ENCODE data around the gene TENM4. TPM values are rescaled to one million over a fixed set of nuclear protein-coding genes. Genes with fewer than 3 reads are reported as not detected.

The TENM4 gene
- polyA plus RNA-seq, 4 donors: 19.1 to 29.5 (median 22.3) TPM

DNA sequence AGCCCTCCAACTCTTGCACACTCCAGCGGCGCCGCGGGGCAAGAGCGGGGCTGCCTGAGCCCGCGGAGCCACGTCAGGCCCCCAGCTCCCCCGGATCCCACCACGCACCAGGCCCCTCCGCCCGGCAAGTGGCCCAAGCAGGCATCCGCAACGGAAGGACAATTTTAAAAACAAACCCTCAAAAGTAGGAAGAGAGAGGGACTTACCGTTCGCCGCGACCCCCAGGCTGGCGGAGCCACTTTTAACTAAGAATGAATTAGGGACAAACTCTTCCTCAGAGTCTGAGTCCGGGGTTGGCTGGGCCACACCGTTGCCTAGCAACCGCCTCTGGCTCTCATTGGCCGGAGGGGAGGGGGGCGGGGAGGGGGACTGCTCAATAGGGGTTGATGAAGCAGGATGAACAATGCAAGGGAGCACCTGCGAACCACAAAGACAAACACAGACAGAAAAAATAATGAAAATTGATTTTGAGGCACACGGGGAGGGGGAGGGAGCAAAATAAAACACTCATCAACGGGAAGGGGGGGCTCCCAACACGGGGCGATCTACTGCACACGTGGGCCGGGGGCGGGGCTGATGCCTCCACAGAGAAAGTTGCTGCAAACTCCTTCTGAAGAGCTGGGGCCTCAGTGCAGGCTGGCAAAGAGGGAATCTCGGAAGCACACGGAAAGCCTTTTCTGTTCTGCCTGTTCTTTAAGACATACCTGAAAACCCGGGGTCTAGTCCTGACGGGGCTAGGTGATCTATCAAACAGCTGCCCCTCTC lies 478.7 kb downstream of the TENM4 start:
- peak in 2 of 4 donors; percentile 76 to 80 for DNase-seq (ENCODE audit: low read depth in 4 of 4, low spot score in 2 of 4)

DNA sequence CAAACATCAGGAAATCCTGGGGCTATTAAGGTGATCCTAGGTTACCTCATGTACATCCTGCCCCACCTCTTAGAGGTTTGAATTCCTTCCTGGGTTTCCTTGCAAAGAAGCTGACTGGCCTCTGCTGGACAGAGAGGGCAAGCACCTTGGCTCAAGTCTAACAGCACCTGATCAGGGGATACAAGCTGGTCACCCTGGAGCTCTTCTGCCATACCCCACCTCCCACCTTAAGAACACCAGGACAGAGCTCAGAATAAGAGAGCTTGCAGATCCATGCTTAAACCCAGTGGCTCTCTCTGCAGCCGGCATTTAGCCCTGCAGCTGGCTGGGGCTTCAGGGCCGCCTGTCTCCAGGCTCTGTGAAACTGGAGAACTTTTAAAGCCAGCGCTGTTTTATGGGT lies 479.6 kb downstream of the TENM4 start:
- no peak for DNase-seq (ENCODE audit: low read depth in 4 of 4, low spot score in 2 of 4)

DNA sequence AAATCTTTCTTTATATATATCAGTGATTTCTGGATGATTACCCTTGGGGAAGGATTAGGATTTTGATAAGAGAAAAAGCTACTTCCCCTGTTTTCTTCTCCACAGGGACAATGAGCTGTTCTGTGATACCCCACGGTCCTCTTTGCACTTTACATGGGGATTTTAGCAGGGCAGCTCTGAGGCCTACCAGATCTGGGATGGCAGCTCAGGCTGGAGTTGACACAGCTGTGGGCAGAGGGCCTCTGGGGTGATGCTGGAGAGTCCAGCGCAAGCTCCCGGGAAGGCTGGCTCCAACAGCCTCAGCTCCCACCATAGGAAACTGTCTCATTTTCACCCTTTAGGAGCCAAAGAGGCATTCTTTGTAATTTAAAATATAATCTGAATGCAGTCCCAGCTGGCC lies 482.4 kb downstream of the TENM4 start:
- no peak for DNase-seq (ENCODE audit: low read depth in 4 of 4, low spot score in 2 of 4)

DNA sequence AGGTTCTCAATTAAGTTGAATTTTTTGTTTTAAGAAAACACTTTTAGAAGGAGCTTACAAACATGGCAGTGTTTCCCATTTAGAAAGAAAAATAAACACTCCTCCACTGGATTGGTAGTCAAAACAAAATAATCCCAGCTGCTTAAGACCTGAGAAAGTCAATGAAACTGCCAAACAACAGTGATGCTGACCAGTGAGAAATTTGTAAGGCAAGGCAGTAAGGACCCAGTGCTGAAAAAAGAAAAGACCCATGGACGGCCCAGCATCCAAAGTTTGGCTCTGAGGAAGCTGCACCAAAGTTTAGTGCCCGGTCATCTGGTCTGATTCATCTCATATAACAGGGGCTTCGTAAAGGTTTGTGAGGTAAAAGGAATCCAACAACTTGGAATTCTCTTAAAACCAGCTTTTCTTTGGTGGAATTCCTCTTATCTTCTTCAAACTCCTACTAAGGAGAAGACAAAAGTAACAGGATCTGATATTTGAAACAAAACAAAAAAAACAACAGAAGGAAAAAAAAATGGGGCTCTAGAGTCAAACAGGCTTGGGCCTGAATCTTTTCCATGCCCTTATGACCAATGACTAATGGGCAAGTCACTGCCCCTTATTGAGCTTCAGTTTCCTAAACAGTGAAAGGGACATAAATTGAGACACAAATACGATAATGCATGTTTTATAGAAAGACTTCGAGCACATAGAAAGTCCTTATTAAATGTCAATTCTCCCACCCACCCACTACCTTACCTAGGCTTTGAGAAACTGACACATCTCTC lies 483.2 kb downstream of the TENM4 start:
- DNase-seq (ENCODE audit: low read depth in 4 of 4, low spot score in 2 of 4): no peak

DNA sequence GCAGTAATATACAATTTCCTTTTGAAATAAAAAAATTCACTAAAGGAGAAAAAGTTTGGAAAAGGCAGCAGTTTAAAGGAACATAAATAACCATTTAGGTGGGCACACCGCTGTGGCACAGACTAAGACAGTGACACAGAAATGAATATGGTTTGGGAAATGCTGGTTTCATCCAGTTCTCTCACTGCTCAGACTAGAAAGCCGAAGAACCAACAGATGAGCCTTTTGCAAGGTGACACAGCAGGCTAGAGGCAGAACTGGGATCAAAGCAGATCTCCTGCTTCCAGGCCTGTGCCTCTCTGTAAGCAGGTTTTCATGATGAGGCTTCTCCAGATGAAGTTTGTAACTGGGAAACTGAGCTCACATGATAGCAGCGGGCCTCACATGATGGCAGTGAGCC lies 486.1 kb downstream of the TENM4 start:
- DNase-seq (ENCODE audit: low read depth in 4 of 4, low spot score in 2 of 4): no peak

DNA sequence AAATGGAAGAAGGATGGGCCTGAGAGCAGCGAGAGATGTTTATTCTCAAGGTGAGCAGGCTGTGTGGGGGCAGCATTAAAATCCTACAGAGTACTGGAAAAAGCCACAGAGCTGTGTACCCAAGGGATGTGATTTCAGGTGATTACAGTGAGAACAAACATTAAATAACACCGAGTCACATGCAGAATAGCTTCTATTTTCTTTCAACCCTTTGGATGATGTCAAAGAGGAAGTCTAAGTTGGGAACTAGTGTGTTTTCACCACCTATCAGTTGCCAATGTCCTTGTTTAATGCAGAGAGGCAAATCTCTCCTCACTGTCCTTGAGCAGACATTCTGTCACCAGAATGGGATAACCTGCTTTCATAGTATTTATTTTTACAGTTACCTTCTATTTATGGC lies 486.6 kb downstream of the TENM4 start:
- no peak for DNase-seq (ENCODE audit: low read depth in 4 of 4, low spot score in 2 of 4)

DNA sequence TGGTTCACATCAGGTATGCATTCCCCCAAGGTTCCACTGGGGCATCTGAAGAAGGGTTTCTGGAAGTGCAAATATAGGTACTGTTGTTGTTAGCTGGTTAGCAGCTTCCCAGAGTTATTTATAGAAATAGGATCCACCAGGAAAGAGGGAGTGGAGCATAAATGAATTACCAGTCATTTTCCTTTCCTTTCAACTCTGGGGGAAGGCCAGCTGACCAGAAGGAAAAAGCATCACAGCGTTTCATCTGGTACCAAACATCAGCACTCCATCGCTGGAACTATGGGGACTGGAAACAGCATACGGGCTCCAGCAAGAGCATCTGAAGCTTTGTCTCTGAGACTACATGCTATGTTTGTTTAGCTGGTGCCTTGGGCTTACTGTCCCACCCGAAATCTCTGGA lies 487.9 kb downstream of the TENM4 start:
- DNase-seq (ENCODE audit: low read depth in 4 of 4, low spot score in 2 of 4): no peak

DNA sequence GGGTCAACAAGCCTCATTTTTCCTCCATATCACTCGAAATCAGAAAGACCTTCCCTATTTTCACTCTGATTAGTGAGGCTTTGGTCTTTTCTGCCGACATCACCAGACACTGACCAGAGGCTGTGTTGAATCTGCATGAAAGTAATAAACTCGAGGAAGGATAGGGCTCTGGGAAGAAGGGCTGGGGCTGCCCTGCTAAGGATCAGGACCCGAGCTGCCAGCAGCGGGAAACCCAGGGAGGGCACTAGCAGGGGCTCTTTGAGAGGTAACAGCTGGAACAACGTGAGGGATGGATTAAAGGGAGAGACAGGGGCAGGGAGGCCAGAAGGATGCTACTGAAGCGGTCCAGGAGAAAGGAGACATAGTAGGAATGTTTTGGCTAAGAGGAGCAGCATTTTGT lies 488.7 kb downstream of the TENM4 start:
- no peak for DNase-seq (ENCODE audit: low read depth in 4 of 4, low spot score in 2 of 4)

DNA sequence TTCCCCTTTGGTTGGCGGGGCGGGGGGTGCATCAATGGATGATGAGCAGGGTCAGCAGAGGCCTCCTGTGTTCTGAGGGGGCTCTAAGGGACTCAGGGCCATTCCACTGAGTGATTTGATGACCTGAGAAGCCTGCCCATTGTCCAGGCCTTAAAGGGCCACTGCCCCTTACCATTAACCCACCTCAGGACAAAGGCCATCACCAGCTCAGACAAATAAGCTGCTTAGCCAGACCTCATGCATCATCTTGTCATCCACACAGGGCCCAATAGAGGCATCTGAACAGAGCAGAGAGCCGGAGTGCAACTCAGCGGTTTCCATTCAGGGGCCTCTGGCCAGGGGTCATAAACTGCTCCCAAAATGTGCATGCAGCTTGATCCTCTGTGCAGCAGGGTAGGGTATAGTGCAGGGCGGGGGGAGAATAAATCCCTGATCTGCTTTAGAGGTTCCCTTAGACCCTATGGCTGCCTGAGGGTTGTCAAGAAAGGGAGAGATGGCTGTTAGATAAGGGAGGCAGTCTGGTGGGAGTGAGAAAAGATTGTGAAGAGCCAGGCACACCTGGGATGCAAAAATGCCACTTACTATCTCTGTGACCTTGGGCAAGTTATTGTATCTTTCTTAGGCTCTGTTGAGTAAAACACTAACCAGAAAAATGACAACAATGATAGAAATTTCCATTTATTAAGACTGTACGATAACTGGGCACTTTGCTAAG lies 490.7 kb downstream of the TENM4 start:
- no peak for DNase-seq (ENCODE audit: low read depth in 4 of 4, low spot score in 2 of 4)

DNA sequence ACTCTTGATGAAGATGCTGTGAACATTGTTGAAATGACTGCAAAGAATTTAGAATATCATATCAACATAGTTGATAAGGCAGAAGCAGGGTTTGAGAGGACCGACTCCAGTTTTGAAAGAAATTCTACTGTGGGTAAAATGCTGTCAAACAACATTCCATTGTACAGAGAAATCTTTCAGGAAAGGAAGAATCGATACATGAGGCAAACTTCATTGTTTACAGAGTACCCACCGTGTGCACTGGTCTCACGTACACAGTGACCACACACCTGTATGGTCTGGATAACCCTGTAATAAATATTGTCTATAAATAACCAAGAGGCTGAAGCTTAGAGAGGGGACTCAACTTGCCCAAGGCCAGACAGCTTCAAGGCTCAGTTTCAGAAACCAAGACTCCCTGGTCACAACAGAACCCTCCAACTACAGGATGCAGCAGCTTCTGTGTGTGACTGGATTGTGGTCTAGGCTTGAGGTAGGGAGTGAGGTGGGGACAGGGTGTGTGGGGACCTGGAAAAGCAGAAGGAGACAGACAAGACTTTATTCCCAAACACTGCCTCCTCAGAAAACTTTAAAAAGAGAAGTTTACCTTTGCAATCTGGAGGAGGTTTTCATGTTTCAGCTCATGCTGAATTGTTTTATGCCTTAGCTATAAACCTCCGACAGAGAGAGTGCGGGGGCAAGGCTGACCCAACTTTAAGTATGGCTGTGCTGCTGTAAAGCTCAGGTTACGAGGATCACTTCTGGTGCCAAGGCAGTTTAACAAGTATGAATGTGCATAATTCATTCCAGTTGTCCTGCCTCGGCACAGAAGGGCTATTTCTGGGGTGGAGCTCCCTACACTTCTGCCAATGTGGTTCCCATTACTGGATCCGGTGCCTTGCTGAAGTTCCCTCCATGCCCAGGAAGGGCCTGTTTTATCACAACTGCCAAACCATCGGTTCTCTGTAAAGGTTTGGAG lies 493.6 kb downstream of the TENM4 start:
- DNase-seq (ENCODE audit: low read depth in 4 of 4, low spot score in 2 of 4): no peak

DNA sequence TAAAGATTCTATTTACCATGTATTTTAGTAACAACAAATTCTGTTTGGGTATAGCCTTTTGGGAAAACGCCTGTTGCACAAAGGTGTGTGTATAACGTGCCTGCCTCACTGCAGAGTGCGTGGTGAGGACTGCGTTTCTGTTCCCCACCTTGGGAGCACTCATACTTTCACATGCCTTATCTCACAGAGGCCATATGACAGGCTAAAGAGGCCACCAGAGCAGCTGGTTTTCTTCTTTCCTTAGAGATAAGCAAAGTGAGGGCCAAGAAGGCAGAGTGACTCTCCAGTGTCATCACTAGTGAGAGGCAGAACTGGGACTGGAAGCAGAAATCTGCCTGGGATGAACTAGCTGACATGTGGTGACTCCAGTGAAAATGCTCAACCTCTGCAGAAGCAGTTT lies 497.0 kb downstream of the TENM4 start:
- no peak for DNase-seq (ENCODE audit: low read depth in 4 of 4, low spot score in 2 of 4)

DNA sequence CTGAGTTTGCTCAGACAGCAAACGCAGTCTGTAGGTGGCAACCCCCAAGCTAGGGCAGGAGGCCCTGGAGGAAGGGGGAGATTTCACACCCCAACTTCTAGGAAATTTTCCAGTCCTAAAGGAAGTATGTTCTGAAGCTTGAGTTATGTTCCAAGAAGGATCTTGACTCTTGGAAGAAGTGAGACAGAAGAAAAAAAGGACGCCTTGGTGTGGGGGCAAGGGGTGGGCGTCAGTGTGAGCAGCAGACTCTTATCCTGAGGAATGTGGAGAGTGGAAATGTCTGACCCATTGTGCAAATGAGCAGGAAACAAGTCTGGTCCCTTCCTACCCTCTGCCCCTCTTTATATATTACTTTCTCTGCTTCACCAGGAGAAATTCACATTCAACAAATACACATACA lies 497.7 kb downstream of the TENM4 start:
- no peak for DNase-seq (ENCODE audit: low read depth in 4 of 4, low spot score in 2 of 4)

DNA sequence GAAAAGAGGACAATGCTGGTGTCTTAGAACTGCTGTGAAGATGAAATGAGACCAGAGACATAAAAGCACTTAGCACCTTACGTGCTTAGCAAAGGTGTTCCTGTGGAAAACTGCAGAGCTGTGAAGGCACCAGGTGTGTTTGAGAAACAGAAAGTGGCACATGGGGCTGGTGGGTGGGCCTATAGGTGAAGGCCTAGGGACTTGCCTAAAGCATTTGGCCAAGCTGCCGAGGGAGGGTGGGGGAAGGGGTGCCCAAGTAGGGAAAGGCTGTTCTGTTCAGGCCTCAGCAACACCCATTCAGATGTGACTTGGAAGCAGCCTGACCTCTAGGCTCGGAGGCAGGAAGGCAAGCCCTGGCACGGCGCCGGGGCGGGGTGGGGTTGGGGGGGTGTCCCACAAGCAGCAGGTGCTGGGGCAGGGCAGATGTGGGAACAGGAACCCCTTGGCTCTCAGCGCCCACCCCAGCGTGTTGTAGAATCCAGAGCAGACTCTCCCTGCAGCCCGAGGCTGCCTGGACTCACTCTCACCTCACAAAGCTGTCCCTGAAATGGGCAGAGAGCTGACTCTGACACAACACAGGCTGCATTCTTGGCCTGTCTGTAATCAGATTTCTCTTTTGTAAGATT lies 499.5 kb downstream of the TENM4 start:
- no peak for DNase-seq (ENCODE audit: low read depth in 4 of 4, low spot score in 2 of 4)

DNA sequence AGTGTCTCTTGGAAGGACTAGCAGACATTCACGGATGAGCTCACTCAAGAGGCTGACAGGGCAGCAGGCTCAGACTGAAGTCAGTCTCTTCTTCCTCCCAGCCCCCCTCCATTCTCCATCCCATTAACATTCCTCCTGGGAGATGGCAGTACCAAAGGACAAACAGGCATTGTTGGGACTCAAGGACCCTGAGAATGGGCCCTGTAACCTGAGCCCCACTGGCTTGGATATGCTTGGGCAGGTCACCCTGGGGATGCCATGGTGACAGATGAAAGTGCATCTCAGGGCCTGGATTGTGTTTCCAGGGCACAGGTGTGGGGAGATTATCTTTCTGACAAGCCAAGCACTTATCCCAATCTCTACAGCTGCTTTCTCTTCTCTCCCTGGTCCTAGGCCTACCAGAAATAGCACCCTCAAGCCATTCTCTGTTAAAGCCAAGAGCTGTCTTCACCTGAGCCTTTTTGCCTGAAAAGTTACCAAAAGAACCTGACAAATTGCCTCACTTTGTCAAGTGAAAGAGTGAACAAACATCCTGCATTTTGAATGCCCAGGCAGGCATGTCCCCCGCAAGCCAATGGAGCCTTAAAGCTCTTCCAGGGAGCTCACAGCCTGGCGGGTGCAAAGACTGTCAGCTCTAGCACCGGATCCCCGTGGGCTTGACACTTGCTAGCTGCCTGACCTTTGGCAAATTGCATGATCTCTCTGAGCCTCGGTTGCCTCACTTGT lies 500.2 kb downstream of the TENM4 start:
- DNase-seq (ENCODE audit: low read depth in 4 of 4, low spot score in 2 of 4): peak in 3 of 4 donors; percentile 61 to 75 (median 70)

DNA sequence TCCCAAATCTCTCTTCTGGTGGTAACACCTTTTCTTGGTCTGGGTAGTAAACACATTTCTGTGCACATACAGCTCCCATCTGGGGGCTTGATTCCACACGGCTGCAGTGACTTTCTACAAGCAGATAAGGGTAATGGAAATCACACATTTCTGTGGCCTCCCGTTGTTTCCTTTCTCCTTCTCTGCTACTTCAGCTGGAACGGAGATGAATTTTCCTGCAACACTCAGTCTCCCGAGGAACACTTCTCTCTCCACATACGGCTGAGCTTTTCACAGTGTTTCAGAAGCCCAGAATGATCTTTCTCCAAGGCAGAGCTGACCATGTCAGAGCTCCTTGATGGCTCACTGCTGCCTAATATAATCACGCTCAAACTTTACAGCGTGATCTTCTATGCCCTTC lies 501.9 kb downstream of the TENM4 start:
- DNase-seq (ENCODE audit: low read depth in 4 of 4, low spot score in 2 of 4): no peak

DNA sequence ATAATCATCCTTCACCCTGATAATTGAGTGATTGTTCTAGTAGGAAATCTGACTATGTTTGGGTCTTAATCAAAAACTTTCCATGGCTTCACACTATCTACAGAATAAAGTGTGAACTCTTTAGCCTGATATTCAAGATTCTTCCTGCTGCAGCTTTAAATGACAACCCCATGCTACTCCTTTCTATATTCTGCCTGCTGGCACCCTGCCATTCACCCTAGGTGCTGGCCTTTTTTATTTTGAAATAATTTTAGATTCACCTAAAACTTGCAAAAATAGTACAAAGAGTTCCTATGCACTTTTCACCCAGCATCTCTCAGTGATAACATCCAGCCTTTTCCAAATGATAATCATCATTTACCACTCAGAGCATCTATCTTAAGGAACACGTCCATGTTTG lies 502.8 kb downstream of the TENM4 start:
- no peak for DNase-seq (ENCODE audit: low read depth in 4 of 4, low spot score in 2 of 4)

DNA sequence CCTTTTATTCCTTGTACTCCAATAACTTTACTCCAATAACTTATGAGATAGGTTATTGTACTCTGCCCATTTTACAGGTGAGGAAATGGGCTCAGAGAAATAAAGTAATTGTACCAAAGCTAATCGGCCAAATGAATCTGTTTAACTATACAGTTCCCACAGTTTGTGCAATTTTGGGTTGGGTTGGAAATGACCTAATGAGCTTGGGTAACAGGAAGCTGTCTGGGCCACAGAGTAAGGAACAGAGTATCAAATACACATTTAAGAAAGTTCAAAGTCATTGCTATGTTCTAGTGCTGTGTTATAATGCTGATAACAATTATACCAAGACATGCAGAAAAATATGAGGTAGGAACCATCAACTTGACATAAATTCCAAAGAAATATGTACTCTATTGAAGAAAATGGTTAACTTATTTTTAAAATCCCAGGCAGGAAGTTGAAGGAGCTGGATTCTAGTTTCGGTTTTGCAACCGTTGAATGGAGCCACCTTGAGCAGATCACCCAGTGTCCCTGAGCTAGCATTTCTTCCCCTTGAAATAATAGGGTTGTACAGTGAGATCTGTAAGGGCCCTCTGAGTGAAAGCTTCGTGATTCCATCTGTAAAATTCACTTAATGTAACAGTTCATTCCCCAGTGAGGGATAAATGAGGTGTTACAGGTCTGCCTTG lies 505.3 kb downstream of the TENM4 start:
- DNase-seq (ENCODE audit: low read depth in 4 of 4, low spot score in 2 of 4): no peak

DNA sequence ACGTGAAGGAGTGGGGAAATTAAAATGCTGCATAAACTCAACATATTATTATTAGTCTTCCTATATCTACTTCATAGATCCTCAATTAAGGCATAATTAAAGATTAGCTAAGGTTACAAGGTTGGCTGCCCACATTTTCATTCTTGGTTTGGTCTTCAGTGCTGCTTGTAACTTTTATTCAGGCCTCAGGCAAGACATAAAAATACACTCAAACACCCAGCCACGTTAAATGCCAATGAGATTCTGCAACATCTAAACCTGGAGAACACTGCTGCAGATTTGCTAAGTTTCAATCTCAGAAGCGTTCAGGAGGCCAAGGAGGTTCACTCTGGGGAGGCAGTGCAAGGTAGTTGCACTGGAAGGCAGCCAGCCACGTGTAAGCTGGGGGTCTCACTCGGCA lies 507.5 kb downstream of the TENM4 start:
- no peak for DNase-seq (ENCODE audit: low read depth in 4 of 4, low spot score in 2 of 4)

DNA sequence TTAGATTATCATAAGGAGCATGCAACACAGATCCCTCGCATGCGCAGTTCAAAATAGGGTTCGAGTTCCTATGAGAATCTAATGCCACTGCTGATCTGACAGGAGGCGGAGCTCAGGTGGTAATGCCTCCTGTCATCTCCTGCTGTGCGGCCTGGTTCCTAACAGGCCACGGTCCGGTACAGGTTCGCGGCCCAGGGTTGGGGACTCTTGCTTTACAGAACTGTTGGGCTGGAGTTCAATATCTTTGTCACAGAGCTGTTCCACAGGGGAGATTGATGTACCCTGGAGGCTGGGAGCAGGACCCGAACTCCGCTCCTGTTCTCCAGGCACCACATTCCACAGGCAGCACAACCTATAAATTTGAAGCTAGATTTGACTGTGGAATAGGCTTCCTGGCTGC lies 508.1 kb downstream of the TENM4 start:
- DNase-seq (ENCODE audit: low read depth in 4 of 4, low spot score in 2 of 4): no peak
